ENCODE measurements around the gene RMI2.

The RMI2 gene

DNA sequence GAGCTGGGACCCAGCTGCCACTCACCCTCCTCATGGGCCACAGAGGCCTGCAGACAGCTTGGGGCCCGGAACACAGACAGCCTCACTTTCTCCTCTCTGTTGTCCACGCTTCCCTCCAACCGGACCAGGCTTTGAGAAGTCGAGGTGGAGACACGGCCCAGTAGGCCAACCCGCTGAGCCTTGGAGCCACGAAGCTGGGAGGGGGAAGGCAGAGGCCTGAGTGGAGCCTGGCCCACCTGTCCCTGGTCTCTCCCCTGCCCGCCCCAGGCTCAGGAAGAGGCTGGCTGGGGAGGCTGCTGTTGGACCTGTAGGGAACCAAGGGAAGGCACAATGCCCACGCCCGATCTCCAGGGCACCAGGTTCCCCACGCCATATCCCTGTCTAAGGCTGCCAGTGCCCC is 48.1 kb downstream of the RMI2 start:
- TF ChIP-seq, protein P1, sequence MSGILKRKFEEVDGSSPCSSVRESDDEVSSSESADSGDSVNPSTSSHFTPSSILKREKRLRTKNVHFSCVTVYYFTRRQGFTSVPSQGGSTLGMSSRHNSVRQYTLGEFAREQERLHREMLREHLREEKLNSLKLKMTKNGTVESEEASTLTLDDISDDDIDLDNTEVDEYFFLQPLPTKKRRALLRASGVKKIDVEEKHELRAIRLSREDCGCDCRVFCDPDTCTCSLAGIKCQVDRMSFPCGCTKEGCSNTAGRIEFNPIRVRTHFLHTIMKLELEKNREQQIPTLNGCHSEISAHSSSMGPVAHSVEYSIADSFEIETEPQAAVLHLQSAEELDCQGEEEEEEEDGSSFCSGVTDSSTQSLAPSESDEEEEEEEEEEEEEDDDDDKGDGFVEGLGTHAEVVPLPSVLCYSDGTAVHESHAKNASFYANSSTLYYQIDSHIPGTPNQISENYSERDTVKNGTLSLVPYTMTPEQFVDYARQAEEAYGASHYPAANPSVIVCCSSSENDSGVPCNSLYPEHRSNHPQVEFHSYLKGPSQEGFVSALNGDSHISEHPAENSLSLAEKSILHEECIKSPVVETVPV (CRISPR knock-in tag; IDR thresholded peaks at IDR 0.05) = no peak
- TF ChIP-seq, protein P2, sequence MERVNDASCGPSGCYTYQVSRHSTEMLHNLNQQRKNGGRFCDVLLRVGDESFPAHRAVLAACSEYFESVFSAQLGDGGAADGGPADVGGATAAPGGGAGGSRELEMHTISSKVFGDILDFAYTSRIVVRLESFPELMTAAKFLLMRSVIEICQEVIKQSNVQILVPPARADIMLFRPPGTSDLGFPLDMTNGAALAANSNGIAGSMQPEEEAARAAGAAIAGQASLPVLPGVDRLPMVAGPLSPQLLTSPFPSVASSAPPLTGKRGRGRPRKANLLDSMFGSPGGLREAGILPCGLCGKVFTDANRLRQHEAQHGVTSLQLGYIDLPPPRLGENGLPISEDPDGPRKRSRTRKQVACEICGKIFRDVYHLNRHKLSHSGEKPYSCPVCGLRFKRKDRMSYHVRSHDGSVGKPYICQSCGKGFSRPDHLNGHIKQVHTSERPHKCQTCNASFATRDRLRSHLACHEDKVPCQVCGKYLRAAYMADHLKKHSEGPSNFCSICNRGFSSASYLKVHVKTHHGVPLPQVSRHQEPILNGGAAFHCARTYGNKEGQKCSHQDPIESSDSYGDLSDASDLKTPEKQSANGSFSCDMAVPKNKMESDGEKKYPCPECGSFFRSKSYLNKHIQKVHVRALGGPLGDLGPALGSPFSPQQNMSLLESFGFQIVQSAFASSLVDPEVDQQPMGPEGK (CRISPR knock-in tag; IDR thresholded peaks at IDR 0.05; ENCODE audit: borderline replicate concordance) = no peak
- TF ChIP-seq ZFP3 (CRISPR knock-in tag; IDR thresholded peaks at IDR 0.05) = no peak
- TF ChIP-seq TSHZ2 (CRISPR knock-in tag; IDR thresholded peaks at IDR 0.05) = no peak
- no peak for TF ChIP-seq ZNF8 (CRISPR knock-in tag; IDR thresholded peaks at IDR 0.05)
- ATAC-seq = no peak

DNA sequence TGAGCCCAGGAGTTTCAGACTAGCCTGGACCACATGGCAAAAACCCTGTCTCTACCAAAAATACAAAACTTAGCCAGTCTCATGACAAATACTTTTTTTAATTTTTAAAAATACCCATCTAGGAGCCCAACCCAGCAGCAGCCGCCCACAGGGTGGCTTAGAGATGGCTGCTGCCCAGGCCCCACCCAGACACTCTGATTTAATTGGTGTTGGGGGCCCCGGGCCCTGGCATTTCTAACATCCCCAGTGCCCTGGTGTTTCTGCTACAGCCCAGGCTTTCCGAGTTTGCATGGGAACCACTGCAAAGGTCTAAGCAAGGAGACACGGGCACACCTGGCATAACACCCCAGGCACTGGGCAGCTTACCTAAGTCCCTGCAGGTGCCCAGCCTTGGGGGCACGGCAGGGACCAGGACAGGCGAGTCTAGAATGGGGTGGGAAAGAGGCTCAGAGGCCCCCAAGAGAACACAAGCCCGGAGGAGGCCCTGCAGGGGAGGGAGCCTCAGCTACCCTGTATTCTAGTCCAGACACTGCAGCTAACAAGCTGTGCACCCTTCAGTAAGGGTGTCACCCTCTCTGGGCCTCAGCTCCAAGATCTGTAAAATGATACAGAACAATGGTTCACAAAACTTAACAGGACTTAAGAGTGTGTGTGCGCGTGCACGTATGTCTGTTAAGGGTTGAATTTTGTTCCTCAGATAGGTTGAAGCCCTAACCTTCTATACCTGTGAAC is 48.8 kb downstream of the RMI2 start:
- TF ChIP-seq, protein P3, sequence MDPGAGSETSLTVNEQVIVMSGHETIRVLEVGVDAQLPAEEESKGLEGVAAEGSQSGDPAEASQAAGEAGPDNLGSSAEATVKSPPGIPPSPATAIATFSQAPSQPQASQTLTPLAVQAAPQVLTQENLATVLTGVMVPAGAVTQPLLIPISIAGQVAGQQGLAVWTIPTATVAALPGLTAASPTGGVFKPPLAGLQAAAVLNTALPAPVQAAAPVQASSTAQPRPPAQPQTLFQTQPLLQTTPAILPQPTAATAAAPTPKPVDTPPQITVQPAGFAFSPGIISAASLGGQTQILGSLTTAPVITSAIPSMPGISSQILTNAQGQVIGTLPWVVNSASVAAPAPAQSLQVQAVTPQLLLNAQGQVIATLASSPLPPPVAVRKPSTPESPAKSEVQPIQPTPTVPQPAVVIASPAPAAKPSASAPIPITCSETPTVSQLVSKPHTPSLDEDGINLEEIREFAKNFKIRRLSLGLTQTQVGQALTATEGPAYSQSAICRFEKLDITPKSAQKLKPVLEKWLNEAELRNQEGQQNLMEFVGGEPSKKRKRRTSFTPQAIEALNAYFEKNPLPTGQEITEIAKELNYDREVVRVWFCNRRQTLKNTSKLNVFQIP (CRISPR knock-in tag; IDR thresholded peaks at IDR 0.05; ENCODE audit: borderline replicate concordance, low read depth) = no peak
- TF ChIP-seq ESRRG (CRISPR knock-in tag; IDR thresholded peaks at IDR 0.05) (no peak), PPARA (CRISPR knock-in tag; IDR thresholded peaks at IDR 0.05; ENCODE audit: borderline replicate concordance) (no peak), TOX (CRISPR knock-in tag; IDR thresholded peaks at IDR 0.05; ENCODE audit: borderline replicate concordance) (no peak), RARB (CRISPR knock-in tag; IDR thresholded peaks at IDR 0.05) (no peak), GLIS3 (CRISPR knock-in tag; IDR thresholded peaks at IDR 0.05) (no peak), OSR1 (CRISPR knock-in tag; IDR thresholded peaks at IDR 0.05) (no peak), ISL1 (CRISPR knock-in tag; IDR thresholded peaks at IDR 0.05) (no peak), ARNTL (CRISPR knock-in tag; IDR thresholded peaks at IDR 0.05; ENCODE audit: borderline replicate concordance, low read depth) (no peak), ZC3H10 (CRISPR knock-in tag; IDR thresholded peaks at IDR 0.05) (no peak), ZNF8 (CRISPR knock-in tag; IDR thresholded peaks at IDR 0.05) (no peak), BACH2 (CRISPR knock-in tag; IDR thresholded peaks at IDR 0.05; ENCODE audit: borderline replicate concordance) (no peak), TCF4 (CRISPR knock-in tag; IDR thresholded peaks at IDR 0.05; ENCODE audit: borderline replicate concordance) (no peak), ZNF565 (CRISPR knock-in tag; conservative IDR thresholded peaks at IDR 0.05; ENCODE audit: low read depth) (no peak), TSHZ2 (CRISPR knock-in tag; IDR thresholded peaks at IDR 0.05) (no peak), CSDC2 (CRISPR knock-in tag; IDR thresholded peaks at IDR 0.05) (no peak)
- TF ChIP-seq, protein P4, sequence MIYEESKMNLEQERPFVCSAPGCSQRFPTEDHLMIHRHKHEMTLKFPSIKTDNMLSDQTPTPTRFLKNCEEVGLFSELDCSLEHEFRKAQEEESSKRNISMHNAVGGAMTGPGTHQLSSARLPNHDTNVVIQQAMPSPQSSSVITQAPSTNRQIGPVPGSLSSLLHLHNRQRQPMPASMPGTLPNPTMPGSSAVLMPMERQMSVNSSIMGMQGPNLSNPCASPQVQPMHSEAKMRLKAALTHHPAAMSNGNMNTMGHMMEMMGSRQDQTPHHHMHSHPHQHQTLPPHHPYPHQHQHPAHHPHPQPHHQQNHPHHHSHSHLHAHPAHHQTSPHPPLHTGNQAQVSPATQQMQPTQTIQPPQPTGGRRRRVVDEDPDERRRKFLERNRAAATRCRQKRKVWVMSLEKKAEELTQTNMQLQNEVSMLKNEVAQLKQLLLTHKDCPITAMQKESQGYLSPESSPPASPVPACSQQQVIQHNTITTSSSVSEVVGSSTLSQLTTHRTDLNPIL (CRISPR knock-in tag; IDR thresholded peaks at IDR 0.05; ENCODE audit: low read depth) = no peak
- TF ChIP-seq, protein P1 (CRISPR knock-in tag; IDR thresholded peaks at IDR 0.05) = no peak
- no peak for ATAC-seq

Data from SK-N-SH treated with all-trans-retinoic acid at 6 μM for 48 hours (cell line).